ENCODE data around the gene IL37. TPM values are rescaled to one million over a fixed set of nuclear protein-coding genes. Genes with fewer than 3 reads are reported as not detected.

IL37 gene
- total RNA-seq, 1 donor from 2014 or later = not detected

DNA sequence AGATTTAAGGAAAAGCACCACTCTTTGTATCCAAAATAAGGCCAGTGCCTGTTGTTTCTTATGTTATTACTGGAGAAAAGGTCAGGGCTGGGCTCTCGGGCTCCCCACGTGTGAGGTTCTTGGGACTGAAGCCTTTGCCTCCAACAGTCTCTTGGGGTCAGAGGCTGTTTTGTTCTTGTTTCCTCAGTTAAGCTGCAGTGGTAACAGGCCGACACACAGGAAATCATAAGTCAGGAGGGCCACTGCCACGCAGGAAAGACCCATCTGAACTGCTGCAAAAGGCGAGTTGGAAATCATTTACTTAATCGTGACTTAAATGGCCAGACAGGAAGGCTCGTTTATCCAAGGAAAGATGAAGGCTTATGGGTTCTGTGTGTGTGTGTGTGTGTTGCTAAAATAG, 30.3 kb upstream of the IL37 start:
- DNase-seq (ENCODE audit: low spot score) = no peak
- Mint-ChIP-seq H3K36me3 (ENCODE audit: low read depth) (no peaks in the 10 kb centered on the region), H3K27ac (peak overlapping the region; percentile 84), H3K27me3 (ENCODE audit: low read depth) (no peaks in the 10 kb centered on the region), H3K4me1 (ENCODE audit: low read depth) (peaks cover 35% of the 10 kb centered on the region), H3K9me3 (no peaks in the 10 kb centered on the region), H3K4me3 (ENCODE audit: low read depth) (no peak overlapping the region)
- intact Hi-C loops (cut with micrococcal nuclease) = loop anchor here (1.0 to 10.0 kb wide), 4 partner anchors 36 to 256 kb away; no protein-coding TSS in a partner anchor

- no peaks in the 10 kb centered on the region for H3K9me3 Mint-ChIP-seq
Observed at GRCh38 chr2:112881217-112881985, 29.6 kb upstream of the IL37 start.

DNA sequence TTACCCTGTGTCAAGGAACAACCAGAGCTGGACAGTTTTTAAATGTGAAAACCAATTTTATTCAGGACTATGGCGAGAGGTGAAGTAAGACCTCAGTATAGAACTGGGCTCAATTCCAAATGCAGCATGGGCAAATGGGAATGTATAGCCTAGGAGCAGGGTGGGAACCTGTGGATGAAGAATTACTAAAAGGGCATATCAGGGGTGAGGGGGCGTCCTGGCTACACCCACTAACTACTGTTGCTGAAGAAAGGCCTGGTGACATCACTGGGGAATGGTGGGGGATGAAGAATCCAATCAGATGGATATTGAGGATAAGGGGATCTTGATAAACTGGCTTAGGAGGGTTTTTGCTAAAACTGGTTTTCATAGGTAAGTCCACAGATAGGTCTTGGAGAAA, 27.3 kb upstream of the IL37 start:
- Mint-ChIP-seq H3K9me3 (no peaks in the 10 kb centered on the region), H3K36me3 (ENCODE audit: low read depth) (no peaks in the 10 kb centered on the region), H3K4me3 (ENCODE audit: low read depth) (no peak overlapping the region), H3K27me3 (ENCODE audit: low read depth) (no peaks in the 10 kb centered on the region), H3K4me1 (ENCODE audit: low read depth) (peaks cover 36% of the 10 kb centered on the region), H3K27ac (no peak overlapping the region)
- intact Hi-C loops (cut with micrococcal nuclease) = loop anchor here (10.0 kb wide), 1 partner anchor 259 kb away; no protein-coding TSS in a partner anchor
- no peak for DNase-seq (ENCODE audit: low spot score)

More at GRCh38 chr2:112881217-112881985, 29.6 kb upstream of the IL37 start:
- H3K27ac Mint-ChIP-seq = peak overlapping the region; percentile 84
- H3K27me3 Mint-ChIP-seq (ENCODE audit: low read depth) = no peaks in the 10 kb centered on the region
- no peak overlapping the region for H3K4me3 Mint-ChIP-seq (ENCODE audit: low read depth)
- DNase-seq (ENCODE audit: low spot score) = no peak
- H3K36me3 Mint-ChIP-seq (ENCODE audit: low read depth) = no peaks in the 10 kb centered on the region
- intact Hi-C loops (cut with micrococcal nuclease) = loop anchor here (1.0 to 10.0 kb wide), 4 partner anchors 35 to 257 kb away; no protein-coding TSS in a partner anchor
- peaks cover 36% of the 10 kb centered on the region for H3K4me1 Mint-ChIP-seq (ENCODE audit: low read depth)

- Mint-ChIP-seq H3K4me1 (ENCODE audit: low read depth) (peaks cover 34% of the 10 kb centered on the region), H3K9me3 (no peaks in the 10 kb centered on the region), H3K4me3 (ENCODE audit: low read depth) (no peak overlapping the region), H3K27me3 (ENCODE audit: low read depth) (no peaks in the 10 kb centered on the region), H3K36me3 (ENCODE audit: low read depth) (no peaks in the 10 kb centered on the region), H3K27ac (peak overlapping the region; percentile 30)
- DNase-seq (ENCODE audit: low spot score) = peak; percentile 61
- intact Hi-C loops (cut with micrococcal nuclease) = loop anchor here (1.0 to 10.0 kb wide), 3 partner anchors 57 to 260 kb away; no protein-coding TSS in a partner anchor
Observed at GRCh38 chr2:112884869-112885505, 26.0 kb upstream of the IL37 start.

DNA sequence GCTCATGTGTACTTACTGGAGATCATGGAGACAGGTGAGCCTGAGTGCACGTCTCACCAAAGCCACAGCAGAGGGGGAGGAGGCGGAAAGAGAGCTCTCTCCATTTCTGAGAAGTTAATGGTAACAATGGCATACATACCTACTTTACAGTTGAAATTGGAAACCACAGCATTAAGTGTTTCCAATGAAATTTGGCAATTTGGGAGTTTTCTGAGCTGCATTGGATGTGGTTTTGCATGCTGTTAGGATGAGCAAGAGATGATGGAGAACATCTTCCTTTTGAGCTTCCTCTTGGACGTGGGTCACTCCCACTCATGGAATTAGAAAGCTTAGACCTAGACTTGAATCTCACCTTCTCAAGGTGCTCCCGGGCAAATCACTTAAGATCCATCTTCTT, 25.5 kb upstream of the IL37 start:
- no peak overlapping the region for H3K4me3 Mint-ChIP-seq (ENCODE audit: low read depth)
- H3K27ac Mint-ChIP-seq = peak overlapping the region; percentile 30
- H3K9me3 Mint-ChIP-seq = no peaks in the 10 kb centered on the region
- H3K27me3 Mint-ChIP-seq (ENCODE audit: low read depth) = no peaks in the 10 kb centered on the region
- DNase-seq (ENCODE audit: low spot score) = no peak
- H3K4me1 Mint-ChIP-seq (ENCODE audit: low read depth) = peaks cover 28% of the 10 kb centered on the region
- no peaks in the 10 kb centered on the region for H3K36me3 Mint-ChIP-seq (ENCODE audit: low read depth)
- intact Hi-C loops (cut with micrococcal nuclease) = loop anchor here (1.0 to 10.0 kb wide), 3 partner anchors 57 to 261 kb away; no protein-coding TSS in a partner anchor

DNA sequence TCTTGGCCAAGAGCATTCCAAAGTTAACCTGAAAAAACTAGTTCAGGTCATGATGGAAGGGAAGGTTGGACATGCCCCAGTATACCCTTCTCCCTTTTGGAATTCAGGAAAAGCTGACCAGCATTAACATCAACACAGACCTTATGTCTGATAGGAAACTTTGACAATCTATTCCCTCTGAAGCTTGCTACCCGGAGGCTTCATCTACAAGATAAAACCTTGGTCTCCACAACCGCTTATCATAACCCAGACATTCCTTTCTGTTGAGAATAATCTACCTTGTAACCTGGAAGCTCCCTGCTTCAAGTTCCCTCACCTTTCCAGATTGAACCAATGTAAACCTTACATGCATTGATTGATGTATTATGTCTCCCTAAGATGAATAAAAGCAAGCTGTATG, 24.7 kb upstream of the IL37 start:
- H3K9me3 Mint-ChIP-seq = no peaks in the 10 kb centered on the region
- DNase-seq (ENCODE audit: low spot score) = no peak
- H3K36me3 Mint-ChIP-seq (ENCODE audit: low read depth) = no peaks in the 10 kb centered on the region
- intact Hi-C loops (cut with micrococcal nuclease) = loop anchor here (5.0 to 10.0 kb wide), 2 partner anchors 56 to 261 kb away; no protein-coding TSS in a partner anchor
- no peak overlapping the region for H3K27ac Mint-ChIP-seq
- H3K27me3 Mint-ChIP-seq (ENCODE audit: low read depth) = no peaks in the 10 kb centered on the region
- H3K4me3 Mint-ChIP-seq (ENCODE audit: low read depth) = no peak overlapping the region
- peaks cover 21% of the 10 kb centered on the region for H3K4me1 Mint-ChIP-seq (ENCODE audit: low read depth)

GRCh38 chr2:112887964-112888749, 22.8 kb upstream of the IL37 start:
- H3K4me1 Mint-ChIP-seq (ENCODE audit: low read depth) = peaks cover 17% of the 10 kb centered on the region
- DNase-seq (ENCODE audit: low spot score) = no peak
- H3K36me3 Mint-ChIP-seq (ENCODE audit: low read depth) = no peaks in the 10 kb centered on the region
- intact Hi-C loops (cut with micrococcal nuclease) = loop anchor here (5.0 to 10.0 kb wide), 2 partner anchors 54 to 263 kb away; no protein-coding TSS in a partner anchor
- H3K27ac Mint-ChIP-seq = no peak overlapping the region
- H3K9me3 Mint-ChIP-seq = no peaks in the 10 kb centered on the region
- no peak overlapping the region for H3K4me3 Mint-ChIP-seq (ENCODE audit: low read depth)
- no peaks in the 10 kb centered on the region for H3K27me3 Mint-ChIP-seq (ENCODE audit: low read depth)

- DNase-seq (ENCODE audit: low spot score) = no peak
- no peak overlapping the region for H3K27ac Mint-ChIP-seq
- intact Hi-C loops (cut with micrococcal nuclease) = loop anchor here (5.0 to 10.0 kb wide), 2 partner anchors 52 to 265 kb away; no protein-coding TSS in a partner anchor
Observed at GRCh38 chr2:112889976-112890375, 21.0 kb upstream of the IL37 start.

DNA sequence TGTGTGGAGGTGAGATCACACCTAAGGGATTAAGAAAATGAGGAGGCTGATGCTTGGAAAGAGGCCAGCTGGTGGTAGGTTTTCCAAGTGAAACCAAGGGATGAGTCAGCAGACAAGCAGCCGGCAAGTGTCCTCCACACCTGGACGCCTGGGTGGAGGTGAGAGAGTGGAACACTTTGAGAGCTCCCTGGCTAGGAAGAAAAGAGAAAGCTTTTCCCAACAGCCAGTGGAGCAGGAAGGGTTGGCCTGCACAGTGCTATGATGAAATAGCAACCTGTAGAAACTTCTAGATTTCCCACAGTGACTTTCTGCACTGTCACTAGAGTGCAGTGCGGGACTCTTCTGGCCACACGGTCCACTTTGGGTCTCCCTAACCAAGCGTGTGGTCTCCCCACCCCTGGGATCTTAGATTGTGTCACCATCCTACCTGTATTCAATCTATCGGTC, 19.6 kb upstream of the IL37 start:
- intact Hi-C loops (cut with micrococcal nuclease) = no loop called here
- no peak overlapping the region for H3K27ac Mint-ChIP-seq

More at GRCh38 chr2:112889976-112890375, 21.0 kb upstream of the IL37 start:
- Mint-ChIP-seq H3K27me3 (ENCODE audit: low read depth) (no peaks in the 10 kb centered on the region), H3K4me1 (ENCODE audit: low read depth) (peaks cover 8% of the 10 kb centered on the region), H3K9me3 (no peaks in the 10 kb centered on the region), H3K36me3 (ENCODE audit: low read depth) (no peaks in the 10 kb centered on the region), H3K4me3 (ENCODE audit: low read depth) (no peak overlapping the region)

DNA sequence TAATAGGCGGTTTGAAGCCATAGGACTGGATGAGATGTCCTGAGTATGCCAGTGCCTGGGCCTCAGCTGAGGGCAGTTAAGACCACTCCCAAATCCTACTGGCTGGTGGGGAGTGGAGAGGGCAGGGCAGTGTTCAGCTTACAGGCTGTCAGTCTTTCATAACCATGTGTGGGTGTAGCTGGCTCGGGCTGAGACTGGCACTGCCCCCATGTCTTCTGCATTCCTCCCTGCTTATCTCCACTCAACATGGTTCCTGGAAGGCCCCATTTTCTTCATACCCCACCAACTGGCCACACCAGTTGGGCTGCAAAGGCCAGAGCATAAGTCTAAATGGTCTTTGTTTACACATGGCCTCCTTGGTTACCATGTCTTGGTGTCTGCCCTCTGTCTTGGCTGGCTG, 17.2 kb upstream of the IL37 start:
- Mint-ChIP-seq H3K27me3 (ENCODE audit: low read depth) (peaks cover 12% of the 10 kb centered on the region), H3K27ac (no peak overlapping the region)

More for the DNA sequence above, 19.6 kb upstream of the IL37 start:
- Mint-ChIP-seq H3K27me3 (ENCODE audit: low read depth) (peaks cover 5% of the 10 kb centered on the region), H3K4me3 (ENCODE audit: low read depth) (no peak overlapping the region), H3K4me1 (ENCODE audit: low read depth) (no peaks in the 10 kb centered on the region), H3K36me3 (ENCODE audit: low read depth) (no peaks in the 10 kb centered on the region), H3K9me3 (no peaks in the 10 kb centered on the region)
- no peak for DNase-seq (ENCODE audit: low spot score)

DNA sequence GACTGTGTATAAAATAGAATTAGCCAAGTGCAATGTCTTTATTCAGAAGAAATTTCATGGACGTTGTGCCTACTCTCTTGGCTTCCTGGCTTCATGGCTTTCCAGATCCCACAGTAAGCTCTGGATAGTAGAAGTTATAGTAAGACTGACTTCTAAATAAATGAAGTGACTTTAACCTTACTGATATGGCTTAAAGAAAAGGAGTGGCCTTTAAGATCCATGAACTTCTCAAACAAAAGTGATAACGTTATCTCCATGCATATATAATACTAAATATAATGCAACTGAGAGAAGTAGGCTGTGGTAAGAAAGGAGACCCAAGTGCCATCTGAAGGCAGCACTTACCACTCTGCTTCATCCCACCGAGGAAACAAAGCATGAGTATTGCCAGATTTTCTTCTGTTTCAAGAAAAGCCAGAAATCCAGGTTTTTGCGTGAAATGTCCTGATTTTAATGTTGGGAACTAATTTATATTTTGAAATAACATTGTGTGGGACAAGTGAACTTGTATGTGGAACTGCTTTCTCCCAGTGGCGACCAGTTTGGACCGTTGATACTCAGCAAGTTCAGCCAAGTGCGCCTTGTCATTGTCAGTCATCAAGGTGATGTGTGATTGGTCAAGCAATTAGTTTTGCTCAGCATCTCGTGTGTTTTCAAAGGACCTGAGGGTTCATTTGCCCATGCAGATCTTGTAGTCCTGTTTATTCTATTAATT, 13.9 kb upstream of the IL37 start:
- Mint-ChIP-seq H3K9me3 (no peaks in the 10 kb centered on the region), H3K4me1 (ENCODE audit: low read depth) (no peaks in the 10 kb centered on the region), H3K36me3 (ENCODE audit: low read depth) (no peaks in the 10 kb centered on the region), H3K27me3 (ENCODE audit: low read depth) (peaks cover 15% of the 10 kb centered on the region), H3K27ac (no peak overlapping the region), H3K4me3 (ENCODE audit: low read depth) (no peak overlapping the region)
- DNase-seq (ENCODE audit: low spot score) = no peak
- intact Hi-C loops (cut with micrococcal nuclease) = no loop called here

More for the DNA sequence above, 17.2 kb upstream of the IL37 start:
- Mint-ChIP-seq H3K9me3 (no peaks in the 10 kb centered on the region), H3K4me3 (ENCODE audit: low read depth) (no peak overlapping the region), H3K4me1 (ENCODE audit: low read depth) (no peaks in the 10 kb centered on the region), H3K36me3 (ENCODE audit: low read depth) (no peaks in the 10 kb centered on the region)
- DNase-seq (ENCODE audit: low spot score) = no peak
- intact Hi-C loops (cut with micrococcal nuclease) = no loop called here

DNA sequence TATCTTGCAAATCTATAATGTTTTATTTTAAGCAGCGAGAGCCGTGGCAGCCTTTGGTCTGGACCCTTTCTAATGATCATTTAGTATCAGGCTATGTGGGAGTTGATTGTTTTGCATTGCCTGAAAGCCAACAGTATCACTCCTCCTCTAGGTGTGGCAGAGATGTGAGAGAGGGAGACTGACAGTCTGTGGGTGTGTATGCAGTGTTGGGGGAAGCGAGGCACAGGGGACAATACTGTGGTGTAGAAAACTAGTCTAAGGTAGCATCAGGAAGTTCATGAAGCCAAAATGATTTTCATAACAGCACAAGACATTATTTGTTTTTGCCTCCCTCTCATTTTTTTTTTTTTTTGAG, 13.4 kb upstream of the IL37 start:
- intact Hi-C loops (cut with micrococcal nuclease) = no loop called here
- H3K4me1 Mint-ChIP-seq (ENCODE audit: low read depth) = no peaks in the 10 kb centered on the region
- H3K27ac Mint-ChIP-seq = no peak overlapping the region
- no peak for DNase-seq (ENCODE audit: low spot score)
- no peaks in the 10 kb centered on the region for H3K9me3 Mint-ChIP-seq
- no peaks in the 10 kb centered on the region for H3K36me3 Mint-ChIP-seq (ENCODE audit: low read depth)
- no peak overlapping the region for H3K4me3 Mint-ChIP-seq (ENCODE audit: low read depth)
- peaks cover 15% of the 10 kb centered on the region for H3K27me3 Mint-ChIP-seq (ENCODE audit: low read depth)

All from activated T-helper 2 cell treated with anti-CD3 and anti-CD28 coated beads, Interferon-gamma antibody, Interleukin-2, Interleukin-4, amounts not matched to agents 10 μg/mL and 5 μg/mL and 100 μg/mL, durations not matched to agents 14 hours and 24 hours and 36 hours (primary cell).